Uterus (tissue), 4 donors: ENCODE measurements around the gene MAP4K4. TPM values are rescaled to one million over a fixed set of nuclear protein-coding genes. Genes with fewer than 3 reads are reported as not detected.

Source experiments
- DNase-seq, 2 donors: peaks; one replicate each; pipeline ENCODE4 v3.0.0-alpha.2; 2019 to 2020
- H3K27ac ChIP-seq, 2 donors: fragments of 200-600 bp; sonication (generic); 1 replicate in 1 of 2; 2 replicates in 1 of 2; pipeline ENCODE4 v1.5.1; 2016 to 2018
- H3K27me3 ChIP-seq, 2 donors: fragments of 200-600 bp; sonication (generic); one replicate each; pipeline ENCODE4 v1.5.1; 2018 to 2019; ENCODE audit warnings: control low read depth in 1 of 2
- H3K36me3 ChIP-seq, 2 donors: fragments of 200-600 bp; sonication (generic); one replicate each; pipeline ENCODE4 v1.5.1; 2019; ENCODE audit warnings: control low read depth in 1 of 2
- H3K4me1 ChIP-seq, 2 donors: fragments of 200-600 bp; sonication (generic); one replicate each; pipeline ENCODE4 v1.5.1; 2018 to 2019; ENCODE audit warnings: control low read depth in 1 of 2
- H3K4me3 ChIP-seq, 2 donors: fragments of 200-600 bp; sonication (generic); 1 replicate in 1 of 2; 2 replicates in 1 of 2; pipeline ENCODE4 v1.5.1; 2018 to 2019; ENCODE audit warnings: mild to moderate bottlenecking in 1 of 2
- H3K9me3 ChIP-seq, 2 donors: fragments of 200-600 bp; sonication (generic); one replicate each; pipeline ENCODE4 v1.5.1; 2019; ENCODE audit warnings: control low read depth in 1 of 2
- POLR2A ChIP-seq, 2 donors: fragments of 450-650 bp; IDR thresholded peaks; one replicate each; pipeline ENCODE4 v1.6.1; 2016; ENCODE audit warnings: antibody characterized with exemption in 2 of 2, mild to moderate bottlenecking in 1 of 2, moderate library complexity in 1 of 2
- intact Hi-C: fragments of 100-400 bp; cut with DNase I; formaldehyde crosslinking; loops from one replicate; pipeline ENCODE4 v1.15.1; 2023; ENCODE audit warnings: low total_unique reads
- total RNA-seq, 4 donors: library from RNA; depleted of rRNA in 3 of 4; stranded (reverse); fragments of >200 nt in 3 of 4; gene quantifications; one replicate each; pipeline versions ENCODE4 v1.1.0 to v1.2.4, GENCODE V29; 2014 to 2023
- TF ChIP-seq, protein P1 (sequence below), 4 experiments: fragments of 200-600 bp in 2 of 4; fragments of 450-650 bp in 2 of 4; sonication (generic) in 2 of 4; IDR thresholded peaks; one replicate each; pipeline ENCODE4 v1.5.1; 2016 to 2019; ENCODE audit warnings: antibody characterized with exemption in 4 of 4, mild to moderate bottlenecking in 2 of 4, moderate library complexity in 1 of 4
- donor health status: DM: yes; HTN: yes; CAD: no.

MAP4K4 gene
- total RNA-seq, 4 donors from 2014 or later = 17.9 to 87.2 (median 55.4) TPM

GRCh38 chr2:101808006-101808562 is 110.6 kb downstream of the MAP4K4 start:
- H3K4me3 ChIP-seq = no peak overlapping the region
- no peak overlapping the region for H3K27ac ChIP-seq
- no peak for TF ChIP-seq POLR2A (IDR thresholded peaks at IDR 0.05)
- TF ChIP-seq, protein P1, sequence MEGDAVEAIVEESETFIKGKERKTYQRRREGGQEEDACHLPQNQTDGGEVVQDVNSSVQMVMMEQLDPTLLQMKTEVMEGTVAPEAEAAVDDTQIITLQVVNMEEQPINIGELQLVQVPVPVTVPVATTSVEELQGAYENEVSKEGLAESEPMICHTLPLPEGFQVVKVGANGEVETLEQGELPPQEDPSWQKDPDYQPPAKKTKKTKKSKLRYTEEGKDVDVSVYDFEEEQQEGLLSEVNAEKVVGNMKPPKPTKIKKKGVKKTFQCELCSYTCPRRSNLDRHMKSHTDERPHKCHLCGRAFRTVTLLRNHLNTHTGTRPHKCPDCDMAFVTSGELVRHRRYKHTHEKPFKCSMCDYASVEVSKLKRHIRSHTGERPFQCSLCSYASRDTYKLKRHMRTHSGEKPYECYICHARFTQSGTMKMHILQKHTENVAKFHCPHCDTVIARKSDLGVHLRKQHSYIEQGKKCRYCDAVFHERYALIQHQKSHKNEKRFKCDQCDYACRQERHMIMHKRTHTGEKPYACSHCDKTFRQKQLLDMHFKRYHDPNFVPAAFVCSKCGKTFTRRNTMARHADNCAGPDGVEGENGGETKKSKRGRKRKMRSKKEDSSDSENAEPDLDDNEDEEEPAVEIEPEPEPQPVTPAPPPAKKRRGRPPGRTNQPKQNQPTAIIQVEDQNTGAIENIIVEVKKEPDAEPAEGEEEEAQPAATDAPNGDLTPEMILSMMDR (IDR thresholded peaks at IDR 0.05) = no peak
- intact Hi-C loops = no loop called here
- no peaks in the 10 kb centered on the region for H3K36me3 ChIP-seq
- no peaks in the 10 kb centered on the region for H3K9me3 ChIP-seq
- peaks cover 3 to 5% of the 10 kb centered on the region in 2 donors for H3K4me1 ChIP-seq
- no peak for DNase-seq
- no peaks in the 10 kb centered on the region for H3K27me3 ChIP-seq

DNA sequence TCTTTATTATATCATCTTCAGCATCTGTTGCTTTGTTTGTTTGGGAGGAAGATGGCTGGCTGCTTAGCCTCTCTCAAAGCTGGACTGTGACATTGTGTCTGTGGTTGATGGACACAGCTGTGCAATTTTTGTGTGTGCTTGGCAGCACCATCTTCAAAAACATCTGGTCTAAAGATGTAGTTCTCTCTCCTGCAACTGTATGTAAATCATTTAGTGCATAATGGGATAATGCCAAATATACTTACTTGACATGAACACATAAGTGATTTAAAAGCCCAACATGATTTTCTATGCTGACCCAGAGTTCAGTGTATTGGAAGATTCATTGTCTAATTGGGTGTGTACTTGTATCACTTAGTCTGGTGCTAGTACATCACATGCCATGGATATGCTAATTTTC is 112.2 kb downstream of the MAP4K4 start:
- Histone ChIP-seq H3K4me3 (no peak overlapping the region), H3K36me3 (no peaks in the 10 kb centered on the region), H3K27ac (no peak overlapping the region), H3K27me3 (no peaks in the 10 kb centered on the region), H3K4me1 (peaks cover 3 to 5% of the 10 kb centered on the region in 2 donors), H3K9me3 (no peaks in the 10 kb centered on the region)
- no peak for TF ChIP-seq POLR2A (IDR thresholded peaks at IDR 0.05)
- TF ChIP-seq, protein P1 (IDR thresholded peaks at IDR 0.05) = no peak
- no peak for DNase-seq
- intact Hi-C loops = no loop called here

DNA sequence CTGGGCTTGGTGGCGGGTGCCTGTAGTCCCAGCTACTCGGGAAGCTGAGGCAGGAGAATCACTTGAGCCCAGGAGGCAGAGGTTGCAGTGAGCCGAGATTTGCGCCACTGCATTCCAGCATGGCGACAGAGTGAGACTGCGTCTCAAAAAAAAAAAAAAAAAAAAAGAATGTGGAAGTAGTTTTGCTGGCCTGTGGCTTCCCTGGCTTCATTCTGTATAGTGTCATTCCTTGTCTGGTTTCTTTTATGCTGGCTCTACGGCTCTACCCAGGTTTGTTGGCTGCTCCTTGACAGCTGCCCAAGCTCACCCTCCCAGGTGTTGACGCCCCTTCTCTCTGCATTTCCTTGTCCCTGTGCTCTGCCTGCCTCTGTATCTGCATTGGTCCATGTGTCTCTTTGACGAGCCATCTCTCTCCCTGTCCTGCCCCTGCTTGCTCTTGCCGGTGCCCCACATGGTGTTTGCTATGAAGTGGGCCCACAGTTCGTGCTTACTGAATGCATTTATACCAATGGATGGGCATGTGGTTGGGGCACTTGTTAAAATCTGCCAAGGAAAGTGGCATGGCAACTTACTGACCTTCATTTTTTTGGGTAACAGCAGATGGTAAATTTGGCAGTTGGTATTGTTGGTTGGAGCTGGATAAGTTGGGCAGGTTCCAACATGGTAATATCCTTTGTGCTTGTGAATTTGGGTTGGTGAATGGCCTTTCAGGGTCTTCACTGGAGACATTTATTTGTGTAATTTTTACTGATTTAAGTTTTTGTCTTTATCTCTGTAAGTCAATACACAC is 113.9 kb downstream of the MAP4K4 start:
- no peak for DNase-seq
- Histone ChIP-seq H3K9me3 (no peaks in the 10 kb centered on the region), H3K4me3 (no peak overlapping the region), H3K27me3 (no peaks in the 10 kb centered on the region), H3K36me3 (no peaks in the 10 kb centered on the region), H3K27ac (no peak overlapping the region), H3K4me1 (peaks cover 3 to 5% of the 10 kb centered on the region in 2 donors)
- TF ChIP-seq, protein P1 (IDR thresholded peaks at IDR 0.05) = no peak
- TF ChIP-seq POLR2A (IDR thresholded peaks at IDR 0.05) = no peak
- intact Hi-C loops = no loop called here

- Histone ChIP-seq H3K4me1 (peaks cover 3 to 5% of the 10 kb centered on the region in 2 donors), H3K36me3 (no peaks in the 10 kb centered on the region), H3K9me3 (no peaks in the 10 kb centered on the region)
Measured at GRCh38 chr2:101812226-101812625, 114.7 kb downstream of the MAP4K4 start.

GRCh38 chr2:101814752-101815151 is 117.2 kb downstream of the MAP4K4 start:
- H3K4me1 ChIP-seq = peaks cover 0 to 3% of the 10 kb centered on the region in 2 donors
- H3K9me3 ChIP-seq = no peaks in the 10 kb centered on the region
- intact Hi-C loops = no loop called here

More at GRCh38 chr2:101812226-101812625, 114.7 kb downstream of the MAP4K4 start:
- no peak for DNase-seq
- Histone ChIP-seq H3K4me3 (no peak overlapping the region), H3K27ac (no peak overlapping the region), H3K27me3 (no peaks in the 10 kb centered on the region)
- intact Hi-C loops = no loop called here
- TF ChIP-seq POLR2A (IDR thresholded peaks at IDR 0.05) = no peak
- TF ChIP-seq, protein P1 (IDR thresholded peaks at IDR 0.05) = no peak

More at GRCh38 chr2:101814752-101815151, 117.2 kb downstream of the MAP4K4 start:
- no peaks in the 10 kb centered on the region for H3K36me3 ChIP-seq
- H3K27me3 ChIP-seq = no peaks in the 10 kb centered on the region
- no peak overlapping the region for H3K27ac ChIP-seq
- no peak overlapping the region for H3K4me3 ChIP-seq
- DNase-seq = no peak
- TF ChIP-seq, protein P1 (IDR thresholded peaks at IDR 0.05) = no peak
